ENCODE data around the gene URM1. TPM values are rescaled to one million over a fixed set of nuclear protein-coding genes. Genes with fewer than 3 reads are reported as not detected.

The URM1 gene
- total and polyA plus RNA-seq, 7 experiments from 2014 or later: 32.3 to 72.4 (median 49.0) TPM

DNA sequence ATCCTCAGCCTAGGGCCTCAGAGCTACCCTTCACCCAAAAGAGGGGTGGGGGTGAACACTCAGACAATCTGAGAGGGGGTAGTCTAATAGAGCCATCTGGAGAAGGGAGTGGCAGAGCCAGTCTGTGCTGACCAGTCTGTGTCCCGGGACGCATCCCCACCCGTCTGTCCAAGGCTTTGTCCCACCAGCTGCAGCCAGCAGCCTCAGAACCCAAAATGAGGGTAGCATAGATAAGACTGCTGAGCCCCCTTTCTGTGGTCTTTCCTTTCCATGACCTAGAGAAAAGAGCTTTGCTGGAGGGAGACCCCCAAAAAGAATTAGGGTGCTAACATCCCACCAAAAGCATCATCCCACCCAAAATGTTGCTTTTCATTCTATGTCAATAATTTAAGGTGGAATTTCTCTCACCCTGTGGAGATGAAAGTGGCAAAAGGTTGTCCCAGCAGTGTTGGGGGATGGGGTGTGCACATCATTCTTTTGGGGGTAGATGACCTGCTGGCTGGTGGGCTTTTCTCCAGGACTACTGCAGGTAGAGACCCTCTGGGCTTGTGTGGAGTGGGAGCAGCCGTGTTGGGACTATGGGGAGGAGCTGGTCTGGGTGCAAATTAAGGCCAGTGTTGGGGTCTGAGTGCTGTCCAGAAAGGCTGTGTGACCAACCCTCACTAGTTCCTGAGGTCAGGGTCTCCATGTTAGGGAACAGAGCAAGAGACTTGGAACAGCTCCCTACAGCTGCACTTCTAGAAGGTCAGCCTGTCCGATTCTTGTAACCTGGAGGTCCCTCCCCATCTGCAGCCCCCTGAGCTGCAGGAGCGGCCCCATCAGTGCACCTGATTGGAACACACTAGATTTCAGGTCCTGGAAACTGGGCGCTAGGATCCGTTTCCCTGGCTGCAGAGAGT is 19.9 kb downstream of the URM1 start:
- CTCF ChIA-PET: interaction anchor here (0.5 kb wide), 1 partner anchor 248 kb away, joined by 3 read pairs; no protein-coding TSS in a partner anchor
- Histone ChIP-seq H3K36me3 (ENCODE audit: control insufficient read depth in 2 of 3, insufficient read depth in 3 of 3, low read length in 3 of 3) (peaks cover 7 to 76% (median 15%) of the 10 kb centered on the region in 3 experiments), H3K27ac (ENCODE audit: low read depth, low read length) (no peak overlapping the region), H3K4me1 (ENCODE audit: control insufficient read depth in 2 of 2, insufficient read depth in 2 of 2, low read length in 2 of 2) (no peaks in the 10 kb centered on the region), H3K9me3 (ENCODE audit: control insufficient read depth in 2 of 3, low read length in 3 of 3) (no peaks in the 10 kb centered on the region), H3K27me3 (ENCODE audit: control insufficient read depth in 2 of 2, insufficient read depth in 2 of 2, low read length in 2 of 2) (no peaks in the 10 kb centered on the region), H3K4me3 (ENCODE audit: low read length) (no peak overlapping the region)
- ATAC-seq (no peak), DNase-seq (no peak)
- Mint-ChIP-seq H3K4me3 (no peak overlapping the region), H3K9me3 (no peaks in the 10 kb centered on the region), H3K27ac (no peak overlapping the region), H3K36me3 (peaks cover 4 to 39% (median 9%) of the 10 kb centered on the region in 5 donors), H3K4me1 (no peaks in the 10 kb centered on the region), H3K27me3 (no peaks in the 10 kb centered on the region)
- intact Hi-C loops (cut with micrococcal nuclease): no loop called here
- POLR2A ChIA-PET: no interaction called here

GRCh38 chr9:128391956-128392301 is 20.8 kb downstream of the URM1 start:
- DNase-seq: no peak
- peaks cover 0 to 3% (median under 1%) of the 10 kb centered on the region in 7 donors for H3K4me1 Mint-ChIP-seq
- intact Hi-C loops (cut with micrococcal nuclease): no loop called here
- CTCF ChIA-PET: no interaction called here
- no peaks in the 10 kb centered on the region for H3K9me3 ChIP-seq (ENCODE audit: control insufficient read depth in 2 of 3, low read length in 3 of 3)
- H3K27me3 ChIP-seq (ENCODE audit: control insufficient read depth in 2 of 2, insufficient read depth in 2 of 2, low read length in 2 of 2): no peaks in the 10 kb centered on the region
- peaks cover 7 to 68% (median 15%) of the 10 kb centered on the region in 3 experiments for H3K36me3 ChIP-seq (ENCODE audit: control insufficient read depth in 2 of 3, insufficient read depth in 3 of 3, low read length in 3 of 3)
- H3K27ac Mint-ChIP-seq: no peak overlapping the region
- H3K27ac ChIP-seq (ENCODE audit: low read depth, low read length): no peak overlapping the region
- no peak overlapping the region for H3K4me3 Mint-ChIP-seq
- no peaks in the 10 kb centered on the region for H3K4me1 ChIP-seq (ENCODE audit: control insufficient read depth in 2 of 2, insufficient read depth in 2 of 2, low read length in 2 of 2)
- peaks cover 0 to 5% (median 0%) of the 10 kb centered on the region in 5 donors for H3K27me3 Mint-ChIP-seq
- no peak for ATAC-seq
- POLR2A ChIA-PET: no interaction called here
- H3K9me3 Mint-ChIP-seq: no peaks in the 10 kb centered on the region
- H3K4me3 ChIP-seq (ENCODE audit: low read length): no peak overlapping the region
- H3K36me3 Mint-ChIP-seq: peaks cover 4 to 39% (median 9%) of the 10 kb centered on the region in 5 donors

GRCh38 chr9:128392302-128393144 is 21.3 kb downstream of the URM1 start:
- ATAC-seq: no peak
- Histone ChIP-seq H3K4me1 (ENCODE audit: control insufficient read depth in 2 of 2, insufficient read depth in 2 of 2, low read length in 2 of 2) (no peaks in the 10 kb centered on the region), H3K4me3 (ENCODE audit: low read length) (no peak overlapping the region), H3K36me3 (ENCODE audit: control insufficient read depth in 2 of 3, insufficient read depth in 3 of 3, low read length in 3 of 3) (peaks cover 7 to 62% (median 14%) of the 10 kb centered on the region in 3 experiments), H3K9me3 (ENCODE audit: control insufficient read depth in 2 of 3, low read length in 3 of 3) (no peaks in the 10 kb centered on the region), H3K27ac (ENCODE audit: low read depth, low read length) (no peak overlapping the region), H3K27me3 (ENCODE audit: control insufficient read depth in 2 of 2, insufficient read depth in 2 of 2, low read length in 2 of 2) (no peaks in the 10 kb centered on the region)
- Mint-ChIP-seq H3K27me3 (peaks cover 0 to 11% (median 0%) of the 10 kb centered on the region in 5 donors), H3K9me3 (no peaks in the 10 kb centered on the region), H3K4me1 (peaks cover 0 to 6% (median 4%) of the 10 kb centered on the region in 7 donors), H3K36me3 (peaks cover 4 to 36% (median 9%) of the 10 kb centered on the region in 5 donors), H3K4me3 (no peak overlapping the region), H3K27ac (no peak overlapping the region)
- intact Hi-C loops (cut with micrococcal nuclease): no loop called here
- ChIA-PET POLR2A (no interaction called here), CTCF (no interaction called here)
- DNase-seq: no peak

- H3K9me3 Mint-ChIP-seq: no peaks in the 10 kb centered on the region
- CTCF ChIA-PET: no interaction called here
- POLR2A ChIA-PET: no interaction called here
- Histone ChIP-seq H3K36me3 (ENCODE audit: control insufficient read depth in 2 of 3, insufficient read depth in 3 of 3, low read length in 3 of 3) (peaks cover 5 to 54% (median 10%) of the 10 kb centered on the region in 3 experiments), H3K27ac (ENCODE audit: low read depth, low read length) (no peak overlapping the region), H3K9me3 (ENCODE audit: control insufficient read depth in 2 of 3, low read length in 3 of 3) (no peaks in the 10 kb centered on the region), H3K27me3 (ENCODE audit: control insufficient read depth in 2 of 2, insufficient read depth in 2 of 2, low read length in 2 of 2) (no peaks in the 10 kb centered on the region), H3K4me1 (ENCODE audit: control insufficient read depth in 2 of 2, insufficient read depth in 2 of 2, low read length in 2 of 2) (no peaks in the 10 kb centered on the region), H3K4me3 (ENCODE audit: low read length) (no peak overlapping the region)
- intact Hi-C loops (cut with micrococcal nuclease): no loop called here
- peaks cover 0 to 6% (median 4%) of the 10 kb centered on the region in 7 donors for H3K4me1 Mint-ChIP-seq
- no peak overlapping the region for H3K27ac Mint-ChIP-seq
- peaks cover 4 to 30% (median 9%) of the 10 kb centered on the region in 5 donors for H3K36me3 Mint-ChIP-seq
- ATAC-seq (no peak), DNase-seq (no peak)
- H3K27me3 Mint-ChIP-seq: peaks cover 0 to 15% (median 0%) of the 10 kb centered on the region in 5 donors
- H3K4me3 Mint-ChIP-seq: no peak overlapping the region
Observed at GRCh38 chr9:128393145-128393775, 22.1 kb downstream of the URM1 start.

GRCh38 chr9:128393970-128394369 is 22.8 kb downstream of the URM1 start:
- Histone ChIP-seq H3K4me1 (ENCODE audit: control insufficient read depth in 2 of 2, insufficient read depth in 2 of 2, low read length in 2 of 2) (no peaks in the 10 kb centered on the region), H3K27me3 (ENCODE audit: control insufficient read depth in 2 of 2, insufficient read depth in 2 of 2, low read length in 2 of 2) (no peaks in the 10 kb centered on the region), H3K27ac (ENCODE audit: low read depth, low read length) (no peak overlapping the region), H3K4me3 (ENCODE audit: low read length) (no peak overlapping the region), H3K9me3 (ENCODE audit: control insufficient read depth in 2 of 3, low read length in 3 of 3) (no peaks in the 10 kb centered on the region), H3K36me3 (ENCODE audit: control insufficient read depth in 2 of 3, insufficient read depth in 3 of 3, low read length in 3 of 3) (peaks cover 0 to 47% (median 8%) of the 10 kb centered on the region in 3 experiments)
- peaks cover 0 to 15% (median 0%) of the 10 kb centered on the region in 5 donors for H3K27me3 Mint-ChIP-seq
- peaks cover 0 to 6% (median 4%) of the 10 kb centered on the region in 7 donors for H3K4me1 Mint-ChIP-seq
- peaks cover 4 to 26% (median 9%) of the 10 kb centered on the region in 5 donors for H3K36me3 Mint-ChIP-seq
- POLR2A ChIA-PET: no interaction called here
- no peak overlapping the region for H3K4me3 Mint-ChIP-seq
- intact Hi-C loops (cut with micrococcal nuclease): no loop called here
- ATAC-seq: no peak
- no peaks in the 10 kb centered on the region for H3K9me3 Mint-ChIP-seq
- peak overlapping the region in 1 of 9 donors; percentile 31 for H3K27ac Mint-ChIP-seq
- DNase-seq: no peak
- CTCF ChIA-PET: no interaction called here

GRCh38 chr9:128394379-128395168 is 23.4 kb downstream of the URM1 start:
- H3K36me3 ChIP-seq (ENCODE audit: control insufficient read depth in 2 of 3, insufficient read depth in 3 of 3, low read length in 3 of 3): peaks cover 0 to 41% (median 2%) of the 10 kb centered on the region in 3 experiments
- peaks cover 0 to 15% (median 0%) of the 10 kb centered on the region in 5 donors for H3K27me3 Mint-ChIP-seq
- H3K27ac ChIP-seq (ENCODE audit: low read depth, low read length): no peak overlapping the region
- no peaks in the 10 kb centered on the region for H3K27me3 ChIP-seq (ENCODE audit: control insufficient read depth in 2 of 2, insufficient read depth in 2 of 2, low read length in 2 of 2)
- no peak for DNase-seq
- H3K9me3 Mint-ChIP-seq: no peaks in the 10 kb centered on the region
- peaks cover 0 to 6% (median 4%) of the 10 kb centered on the region in 7 donors for H3K4me1 Mint-ChIP-seq
- intact Hi-C loops (cut with micrococcal nuclease): no loop called here
- CTCF ChIA-PET: no interaction called here
- H3K27ac Mint-ChIP-seq: peak overlapping the region in 1 of 9 donors; percentile 31
- no peak for ATAC-seq
- no peak overlapping the region for H3K4me3 Mint-ChIP-seq
- POLR2A ChIA-PET: interaction anchor here (0.6 kb wide), 1 partner anchor 21 kb away, joined by 3 read pairs; no protein-coding TSS in a partner anchor
- H3K36me3 Mint-ChIP-seq: peaks cover 4 to 20% (median 9%) of the 10 kb centered on the region in 5 donors
- H3K4me3 ChIP-seq (ENCODE audit: low read length): no peak overlapping the region
- no peaks in the 10 kb centered on the region for H3K9me3 ChIP-seq (ENCODE audit: control insufficient read depth in 2 of 3, low read length in 3 of 3)
- H3K4me1 ChIP-seq (ENCODE audit: control insufficient read depth in 2 of 2, insufficient read depth in 2 of 2, low read length in 2 of 2): no peaks in the 10 kb centered on the region

Data from naive thymus-derived CD4-positive, alpha-beta T cell (primary cell).